Uterus (tissue), 4 donors: ENCODE results near the gene NUCB2. TPM values are rescaled to one million over a fixed set of nuclear protein-coding genes. Genes with fewer than 3 reads are reported as not detected.

ENCODE experiments used
- DNase-seq, 2 donors: peaks; one replicate each; pipeline ENCODE4 v3.0.0-alpha.2; 2019 to 2020
- H3K27ac ChIP-seq, 2 donors: fragments of 200-600 bp; sonication (generic); 1 replicate in 1 of 2; 2 replicates in 1 of 2; pipeline ENCODE4 v1.5.1; 2016 to 2018
- H3K27me3 ChIP-seq, 2 donors: fragments of 200-600 bp; sonication (generic); one replicate each; pipeline ENCODE4 v1.5.1; 2018 to 2019; ENCODE audit warnings: control low read depth in 1 of 2
- H3K36me3 ChIP-seq, 2 donors: fragments of 200-600 bp; sonication (generic); one replicate each; pipeline ENCODE4 v1.5.1; 2019; ENCODE audit warnings: control low read depth in 1 of 2
- H3K4me1 ChIP-seq, 2 donors: fragments of 200-600 bp; sonication (generic); one replicate each; pipeline ENCODE4 v1.5.1; 2018 to 2019; ENCODE audit warnings: control low read depth in 1 of 2
- H3K4me3 ChIP-seq, 2 donors: fragments of 200-600 bp; sonication (generic); 1 replicate in 1 of 2; 2 replicates in 1 of 2; pipeline ENCODE4 v1.5.1; 2018 to 2019; ENCODE audit warnings: mild to moderate bottlenecking in 1 of 2
- H3K9me3 ChIP-seq, 2 donors: fragments of 200-600 bp; sonication (generic); one replicate each; pipeline ENCODE4 v1.5.1; 2019; ENCODE audit warnings: control low read depth in 1 of 2
- CTCF ChIP-seq, 4 experiments: fragments of 200-600 bp in 2 of 4; fragments of 450-650 bp in 2 of 4; sonication (generic) in 2 of 4; IDR thresholded peaks; one replicate each; pipeline ENCODE4 v1.5.1; 2016 to 2019; ENCODE audit warnings: antibody characterized with exemption in 4 of 4, mild to moderate bottlenecking in 2 of 4, moderate library complexity in 1 of 4
- POLR2A ChIP-seq, 2 donors: fragments of 450-650 bp; IDR thresholded peaks; one replicate each; pipeline ENCODE4 v1.6.1; 2016; ENCODE audit warnings: antibody characterized with exemption in 2 of 2, mild to moderate bottlenecking in 1 of 2, moderate library complexity in 1 of 2
- intact Hi-C: fragments of 100-400 bp; cut with DNase I; formaldehyde crosslinking; loops from one replicate; pipeline ENCODE4 v1.15.1; 2023; ENCODE audit warnings: low total_unique reads
- total RNA-seq, 4 donors: library from RNA; depleted of rRNA in 3 of 4; stranded (reverse); fragments of >200 nt in 3 of 4; gene quantifications; one replicate each; pipeline versions ENCODE4 v1.1.0 to v1.2.4, GENCODE V29; 2014 to 2023
- donor health status: DM: yes; HTN: yes; CAD: no.

NUCB2 gene
- total RNA-seq, 4 donors from 2014 or later, result 22.0 to 132 (median 68.3) TPM

DNA sequence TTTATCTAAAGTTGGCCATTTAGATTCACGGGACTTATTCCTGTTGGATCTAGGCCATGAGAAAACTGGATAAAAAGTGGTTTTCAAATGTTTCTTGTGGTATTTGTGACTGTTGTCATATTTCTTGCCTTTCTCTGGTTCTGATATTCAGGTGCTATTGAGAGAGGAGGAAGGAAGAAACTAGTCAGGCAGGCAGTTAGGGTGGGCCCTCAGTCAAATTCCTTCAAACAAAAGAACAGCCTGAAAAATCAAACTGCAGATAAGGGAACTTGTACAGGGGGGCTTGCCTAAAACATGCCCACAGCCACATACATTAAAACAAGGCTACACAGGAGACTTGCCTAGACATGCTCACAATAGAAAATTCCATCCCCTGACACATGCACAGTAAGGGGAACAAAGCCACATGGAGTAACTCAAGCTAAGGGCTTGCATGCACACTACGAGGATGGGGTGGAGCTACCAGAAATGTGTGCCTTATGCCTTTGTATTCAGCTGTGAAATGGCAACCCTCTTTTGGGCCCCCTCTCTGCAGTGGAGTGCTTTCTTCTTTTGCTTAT lies 93.2 kb downstream of the NUCB2 start:
- H3K36me3 ChIP-seq, result no peaks in the 10 kb centered on the region
- no peak overlapping the region for H3K27ac ChIP-seq
- intact Hi-C loops, result no loop called here
- no peaks in the 10 kb centered on the region for H3K27me3 ChIP-seq
- no peak for DNase-seq
- H3K4me3 ChIP-seq, result no peak overlapping the region
- TF ChIP-seq POLR2A (IDR thresholded peaks at IDR 0.05), result no peak
- TF ChIP-seq CTCF (IDR thresholded peaks at IDR 0.05), result no peak
- no peaks in the 10 kb centered on the region for H3K4me1 ChIP-seq
- peaks cover 0 to 33% of the 10 kb centered on the region in 2 donors for H3K9me3 ChIP-seq

GRCh38 chr11:17371614-17372013 lies 95.1 kb downstream of the NUCB2 start:
- no peak for TF ChIP-seq CTCF (IDR thresholded peaks at IDR 0.05)
- TF ChIP-seq POLR2A (IDR thresholded peaks at IDR 0.05), result no peak
- no peaks in the 10 kb centered on the region for H3K4me1 ChIP-seq
- intact Hi-C loops, result no loop called here
- no peak overlapping the region for H3K4me3 ChIP-seq
- DNase-seq, result no peak
- H3K9me3 ChIP-seq, result peaks cover 0 to 33% of the 10 kb centered on the region in 2 donors
- H3K36me3 ChIP-seq, result no peaks in the 10 kb centered on the region
- H3K27me3 ChIP-seq, result no peaks in the 10 kb centered on the region
- no peak overlapping the region for H3K27ac ChIP-seq

DNA sequence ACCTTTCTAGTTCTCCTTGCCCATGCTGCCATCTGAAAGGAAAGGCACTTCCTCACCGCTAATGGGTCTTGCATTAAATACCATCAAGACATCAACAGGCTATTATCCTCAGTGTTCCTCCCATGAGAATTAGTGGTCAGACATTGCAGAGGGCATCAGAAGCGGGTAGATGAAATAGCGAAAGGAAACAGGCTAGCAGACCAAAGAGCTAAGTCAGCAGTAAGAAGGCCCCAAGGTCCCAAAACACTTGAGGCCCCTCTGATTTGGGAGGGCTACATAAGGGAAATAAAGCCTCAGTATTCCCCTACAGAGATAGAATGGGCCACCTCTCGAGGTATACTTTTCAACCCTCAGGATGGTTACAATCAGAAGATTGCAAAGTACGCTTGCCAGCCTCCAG lies 99.0 kb downstream of the NUCB2 start:
- Histone ChIP-seq H3K4me1 (no peaks in the 10 kb centered on the region), H3K36me3 (no peaks in the 10 kb centered on the region), H3K4me3 (no peak overlapping the region), H3K27ac (no peak overlapping the region), H3K27me3 (no peaks in the 10 kb centered on the region), H3K9me3 (peaks cover 0 to 24% of the 10 kb centered on the region in 2 donors)
- DNase-seq, result no peak
- intact Hi-C loops, result no loop called here
- TF ChIP-seq CTCF (IDR thresholded peaks at IDR 0.05) (no peak), POLR2A (IDR thresholded peaks at IDR 0.05) (no peak)

DNA sequence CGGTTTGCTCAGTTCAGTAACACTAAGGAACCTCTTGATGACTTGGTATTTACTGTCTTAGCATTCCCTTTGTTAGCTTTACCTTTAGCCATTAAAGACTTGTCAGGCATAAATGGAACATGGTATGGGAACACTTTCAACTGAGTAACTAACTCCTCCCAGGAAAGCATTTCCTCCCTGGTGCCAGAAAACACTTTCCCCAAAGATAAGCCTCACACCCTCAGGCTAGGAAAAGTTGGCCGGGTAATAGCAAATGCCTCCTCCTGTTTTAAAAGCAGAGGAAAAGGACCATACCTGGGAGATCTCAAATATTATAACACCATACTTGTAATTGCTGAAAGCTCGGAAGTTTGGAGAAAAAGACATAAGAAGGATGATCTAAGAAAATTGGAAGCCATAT lies 100.0 kb downstream of the NUCB2 start:
- no peak overlapping the region for H3K27ac ChIP-seq
- intact Hi-C loops, result no loop called here
- peaks cover 0 to 14% of the 10 kb centered on the region in 2 donors for H3K9me3 ChIP-seq
- no peaks in the 10 kb centered on the region for H3K27me3 ChIP-seq
- no peak overlapping the region for H3K4me3 ChIP-seq
- TF ChIP-seq POLR2A (IDR thresholded peaks at IDR 0.05), result no peak
- no peak for TF ChIP-seq CTCF (IDR thresholded peaks at IDR 0.05)
- H3K4me1 ChIP-seq, result no peaks in the 10 kb centered on the region
- H3K36me3 ChIP-seq, result no peaks in the 10 kb centered on the region
- no peak for DNase-seq

DNA sequence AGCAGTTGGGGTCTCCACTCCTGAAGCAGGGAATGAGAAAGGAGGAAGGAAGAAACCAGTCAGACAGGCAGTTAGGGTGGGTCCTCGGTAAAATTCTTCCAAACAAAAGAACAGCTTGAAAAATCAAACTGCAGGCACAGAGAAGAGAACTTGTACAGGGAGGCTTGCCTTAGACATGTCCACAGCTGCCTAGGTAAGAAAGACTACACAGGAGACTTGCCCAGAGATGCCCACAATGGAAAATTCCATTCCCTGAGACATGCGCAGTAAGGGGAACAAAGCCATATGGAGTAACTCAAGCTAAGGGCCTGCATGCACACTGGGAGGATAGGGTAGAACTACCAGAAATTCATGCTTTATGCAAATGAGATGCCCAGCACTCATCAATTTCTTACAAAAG lies 102.1 kb downstream of the NUCB2 start:
- DNase-seq, result no peak
- H3K27ac ChIP-seq, result no peak overlapping the region
- no peaks in the 10 kb centered on the region for H3K27me3 ChIP-seq
- no peaks in the 10 kb centered on the region for H3K4me1 ChIP-seq
- H3K9me3 ChIP-seq, result no peaks in the 10 kb centered on the region
- TF ChIP-seq POLR2A (IDR thresholded peaks at IDR 0.05), result no peak
- no peak for TF ChIP-seq CTCF (IDR thresholded peaks at IDR 0.05)
- H3K4me3 ChIP-seq, result no peak overlapping the region
- H3K36me3 ChIP-seq, result no peaks in the 10 kb centered on the region
- intact Hi-C loops, result no loop called here
